HCT116 (cell line): ENCODE measurements around the gene ACY1. TPM values are rescaled to one million over a fixed set of nuclear protein-coding genes. Genes with fewer than 3 reads are reported as not detected.

Source experiments
- ATAC-seq: fragments of 200-7000 bp; cut with Tn5 transposase; 2 replicates; pipeline ENCODE4 v1.9.1; 2020; ENCODE audit warnings: mild to moderate bottlenecking, moderate library complexity
- BruUV-seq: library from RNA; stranded (reverse); fragments of 400-500 nt; replicated peaks from 2 replicates; lab custom pipeline; 2021; lab: Mats Ljungman, UMichigan
- CTCF ChIA-PET: fragments of 300-600 bp; sonication (Branson Sonifier 250); formaldehyde crosslinking; loops from one replicate; lab custom pipeline; 2021; ENCODE audit warnings: antibody characterized with exemption; lab: Charles Lee
- POLR2A ChIA-PET: fragments of 300-600, 350-600 bp; sonication (Branson Sonifier 250); formaldehyde crosslinking; loops from one replicate; lab custom pipeline; 2021; ENCODE audit warnings: antibody characterized with exemption; lab: Charles Lee
- RAD21 ChIA-PET, 2 experiments: fragments of 300-600 bp; sonication (Branson Sonifier 250); formaldehyde crosslinking; loops; one replicate each; lab custom pipeline; 2023; ENCODE audit warnings: low total read pairs in 2 of 2; ENCODE audit not compliant: uncharacterized antibody in 2 of 2, unreplicated experiment in 2 of 2, low non-redundant PET in 1 of 2; lab: Charles Lee
- DNase-seq: peaks from one replicate; pipeline ENCODE4 v3.0.0-alpha.2; 2010; ENCODE audit warnings: low read depth, low spot score
- H2AFZ ChIP-seq: fragments of 200-600 bp; shearing (Covaris generic), sonication (generic); 2 replicates; pipeline ENCODE4 v1.6.1; 2017; ENCODE audit warnings: low read depth, mixed run types, mixed read lengths, antibody characterized with exemption, low read length; ENCODE audit not compliant: poor library complexity, severe bottlenecking
- H3K27ac ChIP-seq: 2 replicates; pipeline ENCODE4 v1.5.1; 2012; ENCODE audit warnings: low read depth, low read length
- H3K27me3 ChIP-seq: fragments of 200-600 bp; sonication (generic); 2 replicates; pipeline ENCODE4 v1.6.1; 2016; ENCODE audit warnings: mixed run types, low read length, mixed read lengths; ENCODE audit not compliant: insufficient read depth
- H3K36me3 ChIP-seq, 2 experiments: fragments of 200-500 bp in 1 of 2; fragments of 200-600 bp in 1 of 2; sonication (Bioruptor generic) in 1 of 2; sonication (generic) in 1 of 2; 2 replicates each; pipeline versions ENCODE4 v1.5.1 to v1.6.1; 2014 to 2016; ENCODE audit warnings: low read length in 2 of 2, inconsistent platforms in 1 of 2, mixed read lengths in 1 of 2, mixed run types in 1 of 2; ENCODE audit not compliant: insufficient read depth in 2 of 2, control insufficient read depth in 1 of 2
- H3K4me1 ChIP-seq, 2 experiments: fragments of 200-600 bp in 1 of 2; sonication (generic) in 1 of 2; 2 replicates each; pipeline versions ENCODE4 v1.5.1 to v1.6.1; 2012 to 2017; ENCODE audit warnings: low read length in 2 of 2, inconsistent platforms in 1 of 2, mild to moderate bottlenecking in 1 of 2, mixed read lengths in 1 of 2, mixed run types in 1 of 2, moderate library complexity in 1 of 2; ENCODE audit not compliant: insufficient read depth in 2 of 2, control insufficient read depth in 1 of 2
- H3K4me2 ChIP-seq: fragments of 200-600 bp; sonication (generic); 2 replicates; pipeline ENCODE4 v1.6.1; 2017; ENCODE audit warnings: mixed run types, low read length, mixed read lengths
- H3K4me3 ChIP-seq, 2 experiments: fragments of 200-600 bp in 1 of 2; sonication (generic) in 1 of 2; replicated peaks in 1 of 2; 2 replicates each; pipeline ENCODE4 v1.5.1; 2011 to 2016; ENCODE audit warnings: low read length in 2 of 2, control low read depth in 1 of 2, low read depth in 1 of 2, mild to moderate bottlenecking in 1 of 2, mixed read lengths in 1 of 2, mixed run types in 1 of 2
- H3K79me2 ChIP-seq: fragments of 200-600 bp; sonication (generic); 2 replicates; pipeline ENCODE4 v1.6.1; 2017; ENCODE audit warnings: mild to moderate bottlenecking, mixed run types, low read length, moderate library complexity, mixed read lengths; ENCODE audit not compliant: insufficient read depth
- H3K9ac ChIP-seq: fragments of 200-600 bp; sonication (generic); 2 replicates; pipeline ENCODE4 v1.6.1; 2016; ENCODE audit warnings: low read length, mixed read lengths
- H3K9me2 ChIP-seq: fragments of 200-600 bp; sonication (generic), shearing (Covaris generic); 2 replicates; pipeline ENCODE4 v1.6.1; 2017; ENCODE audit warnings: mixed run types, mild to moderate bottlenecking, moderate library complexity; ENCODE audit not compliant: insufficient read depth
- H3K9me3 ChIP-seq, 2 experiments: fragments of 200-500 bp in 1 of 2; fragments of 200-600 bp in 1 of 2; sonication (Bioruptor generic) in 1 of 2; sonication (generic) in 1 of 2; 2 replicates each; pipeline ENCODE4 v1.6.1; 2014 to 2017; ENCODE audit warnings: low read length in 2 of 2, mixed read lengths in 2 of 2, inconsistent platforms in 1 of 2, low read depth in 1 of 2, mild to moderate bottlenecking in 1 of 2, mixed run types in 1 of 2, moderate library complexity in 1 of 2; ENCODE audit not compliant: control insufficient read depth in 1 of 2, insufficient read depth in 1 of 2
- H4K20me1 ChIP-seq: fragments of 200-600 bp; sonication (generic), shearing (Covaris generic); 2 replicates; pipeline ENCODE4 v1.6.1; 2017; ENCODE audit warnings: mixed run types, mild to moderate bottlenecking, moderate library complexity; ENCODE audit not compliant: insufficient read depth
- ATF3 ChIP-seq: IDR thresholded peaks from 2 replicates; pipeline ENCODE4 v1.6.1; 2012
- MAX ChIP-seq: IDR thresholded peaks from 2 replicates; pipeline ENCODE4 v1.6.1; 2012
- POLR2A ChIP-seq: IDR thresholded peaks from 2 replicates; pipeline ENCODE4 v1.7.0; 2011; ENCODE audit warnings: borderline replicate concordance; ENCODE audit not compliant: insufficient read depth, insufficient read length; ENCODE audit errors: extremely low read depth
- RAD21 ChIP-seq: IDR thresholded peaks from 2 replicates; pipeline ENCODE4 v1.6.1; 2012; ENCODE audit warnings: low read depth, mild to moderate bottlenecking
- REST ChIP-seq: IDR thresholded peaks from 2 replicates; pipeline ENCODE4 v1.6.1; 2012; ENCODE audit warnings: low read depth
- SIN3A ChIP-seq: IDR thresholded peaks from 2 replicates; pipeline ENCODE4 v1.6.1; 2012; ENCODE audit warnings: low read depth
- YY1 ChIP-seq: IDR thresholded peaks from 2 replicates; pipeline ENCODE4 v1.6.1; 2011; ENCODE audit warnings: low read length, low read depth, moderate library complexity, mild to moderate bottlenecking; ENCODE audit not compliant: insufficient replicate concordance; ENCODE audit errors: extremely low read depth
- ZFX ChIP-seq: fragments of 450-650 bp; IDR thresholded peaks from 2 replicates; pipeline ENCODE4 v1.6.1; 2017
- ZNF274 ChIP-seq: fragments of 200-500 bp; sonication (Bioruptor generic); IDR thresholded peaks from 2 replicates; pipeline ENCODE4 v1.6.1; 2014; ENCODE audit warnings: mild to moderate bottlenecking, low read depth, low read length, inconsistent platforms
- intact Hi-C: fragments of 100-400 bp; cut with micrococcal nuclease; formaldehyde crosslinking; loops from 2 replicates; pipeline ENCODE4 v1.10.0; 2022
- total RNA-seq: library from RNA; stranded (reverse); gene quantifications from one replicate; pipeline ENCODE4 v1.2.1, GENCODE V29; 2021; ENCODE audit not compliant: unreplicated experiment

ACY1 gene
- total RNA-seq, 1 experiment from 2014 or later = 73.2 TPM

GRCh38 chr3:52019352-52020080, 36.2 kb downstream of the ACY1 start (continued):
- no peak for TF ChIP-seq POLR2A

GRCh38 chr3:52020796-52021195, 37.5 kb downstream of the ACY1 start:
- no peak for TF ChIP-seq REST
- no peak for TF ChIP-seq ZFX
- no peak for TF ChIP-seq RAD21
- no peak for TF ChIP-seq MAX
- no peak for TF ChIP-seq ATF3
- no peak for TF ChIP-seq SIN3A
- no peak for TF ChIP-seq YY1
- no peak for TF ChIP-seq ZNF274
- no peaks in the 10 kb centered on the region for H3K9me2 ChIP-seq
- CTCF ChIA-PET = no interaction called here

More at GRCh38 chr3:52020796-52021195, 37.5 kb downstream of the ACY1 start:
- no peak for ATAC-seq
- BruUV-seq = no TSS peak
- intact Hi-C loops = no loop called here
- DNase-seq = no peak
- Histone ChIP-seq H3K4me3 (no peak overlapping the region), H3K36me3 (no peaks in the 10 kb centered on the region), H3K79me2 (no peaks in the 10 kb centered on the region), H4K20me1 (no peaks in the 10 kb centered on the region), H3K9ac (no peak overlapping the region), H3K27ac (no peak overlapping the region), H3K27me3 (no peaks in the 10 kb centered on the region), H3K4me1 (peaks cover 5 to 16% of the 10 kb centered on the region in 2 experiments; a peak in 3 of 4 replicates), H3K9me3 (no peaks in the 10 kb centered on the region), H2AFZ (no peak overlapping the region), H3K4me2 (no peak overlapping the region)
- ChIA-PET POLR2A (no interaction called here), RAD21 (no interaction called here)
